OCI-LY1 (cell line): Measurements from ENCODE around the gene SRCIN1.

Source experiments
- EZH2 ChIP-seq: fragments of 200-600 bp; sonication (generic), shearing (Covaris generic); IDR thresholded peaks from 2 replicates; pipeline ENCODE4 v1.8.0; 2017; ENCODE audit warnings: borderline replicate concordance, mixed run types, mild to moderate bottlenecking, antibody characterized with exemption, low read length, moderate library complexity, mixed read lengths
- TF ChIP-seq, protein P1 (sequence below): fragments of 200-600 bp; sonication (generic), shearing (Covaris generic); IDR thresholded peaks from 2 replicates; pipeline ENCODE4 v1.5.1; 2017; ENCODE audit warnings: mild to moderate bottlenecking, antibody characterized with exemption, low read length, moderate library complexity, mixed read lengths

DNA sequence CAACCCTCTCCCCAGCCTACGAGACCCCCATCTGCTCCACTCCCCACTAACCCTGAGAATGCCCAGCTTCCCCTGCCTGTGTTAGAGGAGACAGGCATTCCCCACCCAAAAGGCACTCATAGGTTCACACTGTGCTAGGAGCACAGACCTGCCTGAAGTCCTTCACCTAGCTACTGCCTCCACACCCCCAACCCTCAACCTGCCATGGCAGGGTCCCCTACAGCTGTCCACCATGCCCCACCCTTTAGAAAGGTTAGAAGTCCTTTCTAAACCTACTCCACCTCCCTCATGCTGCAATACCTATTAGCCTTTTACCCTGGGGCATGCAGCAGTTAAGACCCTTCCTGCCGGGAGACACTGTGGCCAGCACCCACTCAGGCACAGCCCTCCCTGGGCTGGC, 9.1 kb downstream of the SRCIN1 start:
- TF ChIP-seq, protein P1, sequence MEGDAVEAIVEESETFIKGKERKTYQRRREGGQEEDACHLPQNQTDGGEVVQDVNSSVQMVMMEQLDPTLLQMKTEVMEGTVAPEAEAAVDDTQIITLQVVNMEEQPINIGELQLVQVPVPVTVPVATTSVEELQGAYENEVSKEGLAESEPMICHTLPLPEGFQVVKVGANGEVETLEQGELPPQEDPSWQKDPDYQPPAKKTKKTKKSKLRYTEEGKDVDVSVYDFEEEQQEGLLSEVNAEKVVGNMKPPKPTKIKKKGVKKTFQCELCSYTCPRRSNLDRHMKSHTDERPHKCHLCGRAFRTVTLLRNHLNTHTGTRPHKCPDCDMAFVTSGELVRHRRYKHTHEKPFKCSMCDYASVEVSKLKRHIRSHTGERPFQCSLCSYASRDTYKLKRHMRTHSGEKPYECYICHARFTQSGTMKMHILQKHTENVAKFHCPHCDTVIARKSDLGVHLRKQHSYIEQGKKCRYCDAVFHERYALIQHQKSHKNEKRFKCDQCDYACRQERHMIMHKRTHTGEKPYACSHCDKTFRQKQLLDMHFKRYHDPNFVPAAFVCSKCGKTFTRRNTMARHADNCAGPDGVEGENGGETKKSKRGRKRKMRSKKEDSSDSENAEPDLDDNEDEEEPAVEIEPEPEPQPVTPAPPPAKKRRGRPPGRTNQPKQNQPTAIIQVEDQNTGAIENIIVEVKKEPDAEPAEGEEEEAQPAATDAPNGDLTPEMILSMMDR: no peak
- TF ChIP-seq EZH2: no peak
